ENCODE results near the gene PDE9A.

Gene PDE9A

DNA sequence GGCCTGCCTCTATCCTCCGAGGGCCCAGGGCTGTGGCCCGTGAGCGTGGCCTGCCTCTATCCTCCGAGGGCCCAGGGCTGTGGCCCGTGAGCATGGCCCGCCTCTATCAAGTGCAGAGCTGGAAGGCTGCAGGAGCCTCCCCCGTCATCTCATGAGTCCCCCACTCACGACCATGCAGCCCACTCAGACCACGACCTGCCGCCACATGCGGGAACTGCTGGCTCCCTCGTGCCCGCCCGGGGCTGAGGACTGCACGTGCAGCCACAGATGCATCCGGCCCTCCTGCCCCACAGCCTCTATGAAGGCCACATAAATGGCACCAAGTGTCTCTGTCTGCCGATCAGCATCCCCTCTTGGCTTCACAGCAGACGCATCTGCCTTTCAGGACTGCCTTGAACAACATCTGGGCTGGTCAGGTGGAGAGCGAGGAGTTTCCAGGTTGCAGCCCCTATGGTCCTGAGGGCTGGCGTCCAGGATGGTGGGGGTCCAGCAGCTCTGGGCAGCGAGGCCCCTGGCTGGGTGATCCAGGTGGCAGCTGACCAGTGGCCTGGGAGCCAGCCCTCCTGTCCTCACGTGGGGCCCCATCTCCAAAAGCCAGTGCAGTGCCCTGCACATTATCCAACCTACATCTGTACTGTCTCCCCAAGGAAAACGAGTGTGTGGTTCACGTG, 103.3 kb downstream of the PDE9A start:
- TF ChIP-seq, protein P1, sequence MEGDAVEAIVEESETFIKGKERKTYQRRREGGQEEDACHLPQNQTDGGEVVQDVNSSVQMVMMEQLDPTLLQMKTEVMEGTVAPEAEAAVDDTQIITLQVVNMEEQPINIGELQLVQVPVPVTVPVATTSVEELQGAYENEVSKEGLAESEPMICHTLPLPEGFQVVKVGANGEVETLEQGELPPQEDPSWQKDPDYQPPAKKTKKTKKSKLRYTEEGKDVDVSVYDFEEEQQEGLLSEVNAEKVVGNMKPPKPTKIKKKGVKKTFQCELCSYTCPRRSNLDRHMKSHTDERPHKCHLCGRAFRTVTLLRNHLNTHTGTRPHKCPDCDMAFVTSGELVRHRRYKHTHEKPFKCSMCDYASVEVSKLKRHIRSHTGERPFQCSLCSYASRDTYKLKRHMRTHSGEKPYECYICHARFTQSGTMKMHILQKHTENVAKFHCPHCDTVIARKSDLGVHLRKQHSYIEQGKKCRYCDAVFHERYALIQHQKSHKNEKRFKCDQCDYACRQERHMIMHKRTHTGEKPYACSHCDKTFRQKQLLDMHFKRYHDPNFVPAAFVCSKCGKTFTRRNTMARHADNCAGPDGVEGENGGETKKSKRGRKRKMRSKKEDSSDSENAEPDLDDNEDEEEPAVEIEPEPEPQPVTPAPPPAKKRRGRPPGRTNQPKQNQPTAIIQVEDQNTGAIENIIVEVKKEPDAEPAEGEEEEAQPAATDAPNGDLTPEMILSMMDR (IDR thresholded peaks at IDR 0.05; ENCODE audit: unreplicated experiment in 3 of 3): no peak
- no peaks in the 10 kb centered on the region for H3K9me3 Mint-ChIP-seq
- H3K4me3 Mint-ChIP-seq: no peak overlapping the region
- H3K27me3 Mint-ChIP-seq (ENCODE audit: low read depth): peaks cover 5% of the 10 kb centered on the region
- H3K27ac Mint-ChIP-seq: no peak overlapping the region
- peaks cover 37% of the 10 kb centered on the region for H3K36me3 Mint-ChIP-seq (ENCODE audit: low read depth)
- no peaks in the 10 kb centered on the region for H3K4me1 Mint-ChIP-seq

DNA sequence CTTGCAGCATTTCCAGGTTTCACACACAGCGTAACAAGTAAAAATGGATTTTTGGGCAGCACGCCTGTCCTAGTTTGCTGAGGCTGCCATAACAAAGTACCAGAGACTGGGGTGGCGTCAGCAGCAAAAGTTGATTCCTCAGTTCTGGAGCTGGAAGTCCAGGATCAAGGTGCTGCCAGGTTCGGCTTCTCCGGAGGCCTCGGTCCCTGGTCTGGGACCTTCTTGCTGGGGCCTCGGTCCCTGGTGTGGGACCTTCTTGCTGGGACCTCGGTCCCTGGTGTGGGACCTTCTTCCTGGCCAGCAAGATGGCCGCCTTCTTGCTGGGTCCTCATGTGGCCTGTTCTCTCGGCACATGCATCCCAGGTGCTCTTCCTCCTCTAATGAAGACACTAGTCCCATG, 104.0 kb downstream of the PDE9A start:
- Mint-ChIP-seq H3K27ac (no peak overlapping the region), H3K27me3 (ENCODE audit: low read depth) (peaks cover 5% of the 10 kb centered on the region), H3K36me3 (ENCODE audit: low read depth) (peaks cover 42% of the 10 kb centered on the region), H3K9me3 (no peaks in the 10 kb centered on the region), H3K4me3 (no peak overlapping the region), H3K4me1 (no peaks in the 10 kb centered on the region)
- TF ChIP-seq, protein P1 (IDR thresholded peaks at IDR 0.05; ENCODE audit: unreplicated experiment in 3 of 3): no peak

DNA sequence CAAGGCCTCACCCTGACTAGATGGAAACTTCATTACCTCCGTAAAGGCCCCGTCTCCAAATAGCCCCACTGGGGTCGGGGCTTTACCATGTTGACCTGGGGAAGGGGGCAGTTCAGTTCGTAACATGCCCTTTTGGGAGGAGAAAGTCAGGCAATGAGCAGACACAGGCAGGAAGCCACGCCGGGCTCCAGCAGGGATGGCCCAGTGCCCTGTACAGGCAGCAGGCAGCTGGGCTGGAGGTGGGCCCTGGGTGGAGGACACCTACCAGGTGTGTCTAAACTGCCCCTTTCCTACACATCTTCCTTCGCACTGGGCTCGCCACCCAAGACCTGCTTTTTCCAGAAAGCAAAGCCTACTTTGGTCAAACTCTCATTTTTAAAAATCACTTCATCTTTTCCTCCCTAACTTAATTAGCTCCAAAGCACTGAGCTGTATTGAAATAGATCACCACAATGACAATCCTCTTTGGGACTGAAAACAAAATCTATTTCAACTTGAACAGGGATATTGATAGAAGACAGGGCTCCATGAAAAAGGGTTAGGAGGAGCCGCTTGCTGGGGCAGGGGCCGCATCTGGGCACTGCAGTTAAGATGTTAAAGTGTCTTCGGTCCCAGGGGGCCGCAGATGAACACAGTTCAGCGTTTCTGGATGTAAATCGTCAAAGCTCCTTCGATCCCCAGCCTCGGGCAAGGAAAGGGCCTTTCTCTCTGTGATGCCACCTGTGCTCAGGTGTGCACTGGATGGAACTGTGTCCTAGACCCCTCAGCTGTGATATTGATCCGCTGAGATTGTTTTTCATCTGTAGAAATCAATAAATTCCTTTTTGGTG, 104.6 kb downstream of the PDE9A start:
- TF ChIP-seq, protein P1 (IDR thresholded peaks at IDR 0.05; ENCODE audit: unreplicated experiment in 3 of 3): no peak
- H3K9me3 Mint-ChIP-seq: no peaks in the 10 kb centered on the region
- H3K27ac Mint-ChIP-seq: no peak overlapping the region
- no peaks in the 10 kb centered on the region for H3K4me1 Mint-ChIP-seq
- H3K27me3 Mint-ChIP-seq (ENCODE audit: low read depth): peaks cover 5% of the 10 kb centered on the region
- H3K36me3 Mint-ChIP-seq (ENCODE audit: low read depth): peaks cover 41% of the 10 kb centered on the region
- H3K4me3 Mint-ChIP-seq: no peak overlapping the region

DNA sequence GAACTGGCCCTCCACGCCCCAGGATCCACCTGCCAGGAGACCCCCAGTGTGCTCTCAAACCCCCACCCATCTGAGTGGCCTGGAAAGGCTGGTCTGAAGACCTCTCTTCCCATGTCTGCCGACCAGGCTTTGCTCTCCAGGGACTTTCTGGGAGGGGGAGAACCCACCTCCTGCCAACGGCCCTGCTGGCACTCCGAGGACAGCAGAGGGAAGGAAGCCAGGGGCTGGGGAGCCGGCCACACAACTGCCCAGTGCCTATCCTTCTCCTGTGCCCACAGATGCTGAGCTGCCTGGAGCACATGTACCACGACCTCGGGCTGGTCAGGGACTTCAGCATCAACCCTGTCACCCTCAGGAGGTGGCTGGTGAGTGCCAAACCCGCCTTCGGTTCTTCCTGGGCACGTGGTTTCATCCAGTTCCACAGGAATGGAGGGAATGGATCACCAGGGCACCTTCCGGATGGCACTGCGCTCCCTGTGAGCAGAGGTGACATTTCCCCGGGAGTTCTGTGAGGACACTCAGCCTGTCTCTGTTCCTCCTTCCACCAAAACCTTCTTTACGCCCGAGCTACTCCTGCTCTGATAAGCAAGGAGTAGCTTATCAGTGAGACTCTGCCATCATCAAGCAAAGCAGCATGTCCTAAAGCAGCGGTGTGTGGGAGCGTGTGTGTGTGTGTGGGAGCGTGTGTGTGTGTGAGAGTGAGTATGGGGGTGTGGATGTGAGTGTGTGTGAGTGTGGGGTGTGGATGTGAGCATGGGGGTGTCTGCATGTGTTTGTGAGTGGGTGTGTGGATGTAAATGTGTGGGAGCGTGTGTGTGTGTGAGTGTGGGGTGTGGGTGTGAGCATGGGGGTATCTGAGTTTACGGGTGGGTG, 105.5 kb downstream of the PDE9A start:
- Mint-ChIP-seq H3K36me3 (ENCODE audit: low read depth) (peaks cover 49% of the 10 kb centered on the region), H3K27me3 (ENCODE audit: low read depth) (peaks cover 5% of the 10 kb centered on the region), H3K4me1 (no peaks in the 10 kb centered on the region), H3K9me3 (no peaks in the 10 kb centered on the region), H3K27ac (no peak overlapping the region), H3K4me3 (no peak overlapping the region)
- TF ChIP-seq, protein P1 (IDR thresholded peaks at IDR 0.05; ENCODE audit: unreplicated experiment in 3 of 3): no peak

DNA sequence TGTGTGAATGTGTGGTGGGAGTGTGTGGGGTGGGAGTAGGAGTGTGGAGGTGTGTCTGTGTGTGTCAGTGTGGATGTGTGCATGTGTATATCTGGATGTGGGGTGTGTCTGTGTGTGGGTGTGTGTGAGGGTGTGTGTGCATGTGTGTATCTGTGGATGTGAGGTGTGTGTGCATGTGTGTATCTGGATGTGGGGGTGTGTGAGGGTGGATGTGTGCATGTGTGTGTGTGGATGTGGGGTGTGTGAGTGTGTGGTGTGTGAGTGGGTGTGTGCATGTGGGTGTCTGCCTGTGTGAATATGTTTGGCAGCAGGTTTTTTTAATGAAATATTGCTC, 106.1 kb downstream of the PDE9A start:
- TF ChIP-seq, protein P1 (IDR thresholded peaks at IDR 0.05; ENCODE audit: unreplicated experiment in 3 of 3): no peak
- H3K36me3 Mint-ChIP-seq (ENCODE audit: low read depth): peaks cover 52% of the 10 kb centered on the region
- peaks cover 5% of the 10 kb centered on the region for H3K27me3 Mint-ChIP-seq (ENCODE audit: low read depth)
- no peaks in the 10 kb centered on the region for H3K9me3 Mint-ChIP-seq
- H3K27ac Mint-ChIP-seq: no peak overlapping the region
- H3K4me3 Mint-ChIP-seq: no peak overlapping the region
- no peaks in the 10 kb centered on the region for H3K4me1 Mint-ChIP-seq

Measured in nephron (organoid).